Measurements from ENCODE around the gene CAPN8. TPM values are rescaled to one million over a fixed set of nuclear protein-coding genes. Genes with fewer than 3 reads are reported as not detected.

The CAPN8 gene
- total RNA-seq = 83.5 TPM
- long read RNA-seq, partial matches to known transcripts = 5 of 27 reads
- long read RNA-seq, other reads (novel, unspliced or antisense) = 17 of 27 reads

GRCh38 chr1:223665592-223666312 lies at the start of gene CAPN8:
TSS of gene CAPN8 (minus strand) at chr1:223665701. CDS start at chr1:223665646, 55 bp downstream.
- Histone ChIP-seq H3K36me3 (no peaks in the 10 kb centered on the region), H3K4me3 (peak within 1 kb of the TSS; percentile 32), H3K4me1 (no peaks in the 10 kb centered on the region), H3K27me3 (no peaks in the 10 kb centered on the region), H3K27ac (peak within 1 kb of the TSS; percentile 55), H3K9me3 (no peaks in the 10 kb centered on the region)
- no peak for TF ChIP-seq CTCF (IDR thresholded peaks at IDR 0.05)
- intact Hi-C loops (cut with DNase I) = no loop called here
- DNase-seq (no peak), ATAC-seq (peak; percentile 88)

GRCh38 chr1:223714849-223715603 lies 49.5 kb upstream of the CAPN8 start:
- H3K9me3 ChIP-seq = no peaks in the 10 kb centered on the region
- peak overlapping the region; percentile 98 for H3K27ac ChIP-seq
- intact Hi-C loops (cut with DNase I) = no loop called here
- no peaks in the 10 kb centered on the region for H3K27me3 ChIP-seq
- H3K4me3 ChIP-seq = peak overlapping the region; percentile 21
- TF ChIP-seq CTCF (IDR thresholded peaks at IDR 0.05) = no peak
- DNase-seq (no peak), ATAC-seq (peak; percentile 16)
- H3K4me1 ChIP-seq = peaks cover 54% of the 10 kb centered on the region
- H3K36me3 ChIP-seq = peaks cover 24% of the 10 kb centered on the region

GRCh38 chr1:223714421-223714724 lies 48.9 kb upstream of the CAPN8 start:
- H3K4me3 ChIP-seq = peak overlapping the region; percentile 78
- intact Hi-C loops (cut with DNase I) = no loop called here
- peak overlapping the region; percentile 98 for H3K27ac ChIP-seq
- peaks cover 50% of the 10 kb centered on the region for H3K4me1 ChIP-seq
- ATAC-seq (no peak), DNase-seq (no peak)
- no peaks in the 10 kb centered on the region for H3K9me3 ChIP-seq
- no peaks in the 10 kb centered on the region for H3K27me3 ChIP-seq
- H3K36me3 ChIP-seq = peaks cover 18% of the 10 kb centered on the region
- no peak for TF ChIP-seq CTCF (IDR thresholded peaks at IDR 0.05)

GRCh38 chr1:223713546-223714420 lies 48.3 kb upstream of the CAPN8 start:
- no peaks in the 10 kb centered on the region for H3K9me3 ChIP-seq
- DNase-seq = no peak
- intact Hi-C loops (cut with DNase I) = no loop called here
- peak overlapping the region; percentile 78 for H3K4me3 ChIP-seq
- peak overlapping the region; percentile 98 for H3K27ac ChIP-seq
- peak; percentile 0 for ATAC-seq
- no peak for TF ChIP-seq CTCF (IDR thresholded peaks at IDR 0.05)
- H3K36me3 ChIP-seq = peaks cover 12% of the 10 kb centered on the region
- H3K27me3 ChIP-seq = no peaks in the 10 kb centered on the region
- H3K4me1 ChIP-seq = peaks cover 51% of the 10 kb centered on the region

GRCh38 chr1:223712850-223713474 lies 47.5 kb upstream of the CAPN8 start:
- Histone ChIP-seq H3K4me3 (peak overlapping the region; percentile 78), H3K27ac (peak overlapping the region; percentile 98), H3K27me3 (no peaks in the 10 kb centered on the region), H3K9me3 (no peaks in the 10 kb centered on the region), H3K36me3 (peaks cover 4% of the 10 kb centered on the region), H3K4me1 (peaks cover 56% of the 10 kb centered on the region)
- DNase-seq = peak; percentile 84
- no peak for TF ChIP-seq CTCF (IDR thresholded peaks at IDR 0.05)
- ATAC-seq = peak; percentile 67
- intact Hi-C loops (cut with DNase I) = no loop called here

Data from upper lobe of right lung (tissue), 1 donor.